ENCODE data around the gene DYNLL1. TPM values are rescaled to one million over a fixed set of nuclear protein-coding genes. Genes with fewer than 3 reads are reported as not detected.

The DYNLL1 gene
- total RNA-seq, 4 donors from 2014 or later, result 167 to 493 (median 469) TPM

- 82% methylated on average over 3 of the region's 3 CpGs for WGBS
- no peak for DNase-seq (ENCODE audit: low spot score in 2 of 2)
- H3K9me3 ChIP-seq, result no peaks in the 10 kb centered on the region
- no peak overlapping the region for H3K4me3 ChIP-seq
- TF ChIP-seq POLR2AphosphoS5 (IDR thresholded peaks at IDR 0.05) (no peak), EP300 (IDR thresholded peaks at IDR 0.05) (no peak), CTCF (IDR thresholded peaks at IDR 0.05) (no peak), POLR2A (IDR thresholded peaks at IDR 0.05) (no peak)
- H3K36me3 ChIP-seq, result peaks cover 40% of the 10 kb centered on the region
- peaks cover 32% of the 10 kb centered on the region for H3K4me1 ChIP-seq
- no peaks in the 10 kb centered on the region for H3K27me3 ChIP-seq
- no peak overlapping the region for H3K27ac ChIP-seq
Observed at GRCh38 chr12:120546050-120546386, 50.1 kb downstream of the DYNLL1 start.

Other genes starting within 250 kb of the DYNLL1 start
- 10 to 100 TPM; 37.2 to 63.7 (median 51.6) TPM for gene PXN, start 230.4 kb upstream of the DYNLL1 start, total RNA-seq
- under 1 TPM; under 0.01 TPM for gene RNU4-2, start 204.2 kb upstream of the DYNLL1 start, total RNA-seq
- gene RNU4-1, start 202.9 kb upstream of the DYNLL1 start, total RNA-seq, result not detected
- 1 to 10 TPM; 1.8 to 4.4 (median 3.6) TPM for gene SIRT4, start 193.8 kb upstream of the DYNLL1 start, total RNA-seq
- gene PLA2G1B, start 168.3 kb upstream of the DYNLL1 start, total RNA-seq, result not detected
- under 1 TPM; 0.40 to 0.86 (median 0.61) TPM for gene MSI1, start 126.9 kb upstream of the DYNLL1 start, total RNA-seq
- 1,000 to 10,000 TPM in 1 of 4 donors, 100 to 1,000 TPM in 3; 569 to 1,135 (median 836) TPM for gene COX6A1, start 58.0 kb upstream of the DYNLL1 start, total RNA-seq
- gene TRIAP1, start 49.7 kb upstream of the DYNLL1 start, total RNA-seq, result 10 to 100 TPM in 3 of 4 donors, 1 to 10 TPM in 1; 9.7 to 22.9 (median 17.4) TPM
- gene GATC, start 49.7 kb upstream of the DYNLL1 start, total RNA-seq, result 10 to 100 TPM; 17.5 to 27.8 (median 21.0) TPM
- gene SRSF9, start 26.4 kb upstream of the DYNLL1 start, total RNA-seq, result 10 to 100 TPM; 51.5 to 98.5 (median 73.0) TPM
- 10 to 100 TPM; 14.9 to 18.7 (median 18.0) TPM for gene COQ5, start 33.0 kb downstream of the DYNLL1 start, total RNA-seq
- 100 to 1,000 TPM in 3 of 4 donors, 10 to 100 TPM in 1; 98.2 to 206 (median 163) TPM for gene RNF10, start 38.2 kb downstream of the DYNLL1 start, total RNA-seq
- 10 to 100 TPM; 27.6 to 38.5 (median 32.4) TPM for gene POP5, start 85.3 kb downstream of the DYNLL1 start, total RNA-seq
- gene CABP1, start 144.5 kb downstream of the DYNLL1 start, total RNA-seq, result under 1 TPM in 3 of 4 donors, not detected in 1; 0.19 to 0.56 (median 0.47) TPM
- 10 to 100 TPM; 34.8 to 72.6 (median 60.4) TPM for gene MLEC, start 191.0 kb downstream of the DYNLL1 start, total RNA-seq
- 10 to 100 TPM; 14.2 to 27.6 (median 19.3) TPM for gene UNC119B, start 214.3 kb downstream of the DYNLL1 start, total RNA-seq
- 10 to 100 TPM; 19.6 to 27.6 (median 24.4) TPM for gene ACADS, start 229.7 kb downstream of the DYNLL1 start, total RNA-seq

Measured in suprapubic skin (tissue), 4 donors.